ENCODE measurements around the gene NEURL1B.

The NEURL1B gene

DNA sequence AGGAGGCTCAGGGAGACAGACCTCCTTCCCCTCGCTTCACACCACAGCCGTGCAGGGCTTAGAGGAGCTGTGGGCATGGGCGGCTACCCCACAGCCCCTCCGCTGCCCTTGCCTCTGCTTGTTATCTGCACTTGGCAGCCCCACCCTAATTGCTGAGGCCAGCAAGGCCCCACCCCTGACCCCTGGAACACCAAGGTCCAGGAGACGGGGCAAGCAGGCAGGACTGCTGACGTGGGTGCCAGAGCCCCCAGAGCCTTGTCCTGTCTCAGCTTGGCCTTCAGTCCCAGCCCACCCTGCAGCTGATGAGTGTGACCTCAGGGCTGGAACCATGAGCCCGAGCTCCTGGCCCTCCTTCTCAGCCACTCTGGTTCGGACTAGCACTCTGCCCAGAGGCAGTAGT, 29.1 kb upstream of the NEURL1B start:
- no peak for DNase-seq

DNA sequence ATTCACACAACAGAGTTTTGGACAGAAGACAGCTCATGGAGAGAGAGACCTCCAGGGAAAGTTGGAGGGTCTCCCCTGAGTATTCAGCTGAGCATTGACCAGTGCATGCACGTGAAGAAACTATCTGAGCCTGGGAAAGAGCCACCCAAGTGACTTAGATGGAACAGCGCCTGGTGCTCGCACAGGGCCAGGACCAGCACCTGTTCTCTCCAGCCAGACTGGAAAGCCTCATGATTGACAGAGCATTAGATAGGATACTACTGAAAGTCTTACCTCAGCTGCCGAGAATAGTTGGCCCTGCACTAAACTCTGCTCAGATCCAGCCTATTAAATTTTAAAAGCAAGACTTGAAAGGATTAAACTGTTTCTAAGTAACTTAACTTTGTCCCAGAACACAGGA, 28.3 kb upstream of the NEURL1B start:
- no peak for DNase-seq

DNA sequence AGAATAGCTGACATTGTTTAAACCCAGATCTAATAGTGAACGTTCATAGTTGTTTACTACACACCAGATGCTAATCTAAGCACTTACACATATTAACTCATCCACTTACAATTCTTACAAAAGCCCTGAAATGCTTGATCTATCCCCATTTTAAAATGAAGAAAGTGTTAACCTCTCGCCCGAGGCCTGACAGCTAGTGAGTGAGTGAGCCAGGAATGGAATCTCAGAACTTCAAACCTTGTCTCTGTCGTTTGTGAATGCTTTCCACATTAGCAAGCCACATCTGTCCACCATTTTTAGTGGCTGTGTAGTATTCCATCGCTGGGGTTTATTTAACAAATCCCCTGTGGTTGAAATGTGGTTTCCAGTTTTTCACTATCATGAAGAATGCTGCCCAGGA, 24.9 kb upstream of the NEURL1B start:
- DNase-seq, result no peak

DNA sequence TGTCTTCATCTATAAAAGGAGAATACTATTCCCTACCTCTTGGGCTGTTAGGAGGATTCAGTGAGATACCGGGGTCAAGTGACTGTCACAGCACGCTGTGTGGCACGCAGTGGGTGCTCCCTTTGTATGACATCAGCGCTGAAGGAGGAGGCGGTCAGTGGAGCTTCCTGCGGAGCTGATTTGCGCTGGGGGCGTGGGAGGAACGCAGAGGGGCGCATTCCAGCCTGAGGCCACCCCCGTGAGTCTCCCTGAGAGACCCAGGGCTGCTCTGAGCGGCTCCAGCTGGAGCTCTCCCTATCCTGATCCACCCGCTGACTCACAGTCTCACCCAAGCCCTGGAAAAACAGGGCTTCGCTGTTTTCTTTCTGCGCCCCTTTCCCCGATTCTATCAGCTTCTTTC, 24.3 kb upstream of the NEURL1B start:
- no peak for DNase-seq

DNA sequence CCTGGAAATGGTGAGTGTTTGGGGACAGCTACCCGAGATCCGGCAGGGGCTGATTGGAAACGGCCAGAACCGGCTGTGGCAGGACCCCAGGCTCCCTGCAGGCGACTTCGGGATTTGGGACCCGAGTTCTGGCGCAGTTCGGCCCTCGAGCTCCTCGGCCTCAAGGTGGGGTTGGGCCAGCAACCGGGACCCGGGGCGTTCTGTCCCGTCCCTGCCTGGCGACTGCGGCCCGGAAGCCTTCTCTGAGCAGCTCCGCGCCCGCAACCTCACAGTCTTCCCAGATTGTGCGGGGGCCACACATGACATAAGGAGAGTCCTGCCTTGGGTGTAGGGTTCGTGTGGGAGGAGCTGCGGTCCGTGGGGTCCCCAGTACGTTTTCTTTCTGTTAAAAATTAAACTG, 23.2 kb upstream of the NEURL1B start:
- DNase-seq, result no peak

DNA sequence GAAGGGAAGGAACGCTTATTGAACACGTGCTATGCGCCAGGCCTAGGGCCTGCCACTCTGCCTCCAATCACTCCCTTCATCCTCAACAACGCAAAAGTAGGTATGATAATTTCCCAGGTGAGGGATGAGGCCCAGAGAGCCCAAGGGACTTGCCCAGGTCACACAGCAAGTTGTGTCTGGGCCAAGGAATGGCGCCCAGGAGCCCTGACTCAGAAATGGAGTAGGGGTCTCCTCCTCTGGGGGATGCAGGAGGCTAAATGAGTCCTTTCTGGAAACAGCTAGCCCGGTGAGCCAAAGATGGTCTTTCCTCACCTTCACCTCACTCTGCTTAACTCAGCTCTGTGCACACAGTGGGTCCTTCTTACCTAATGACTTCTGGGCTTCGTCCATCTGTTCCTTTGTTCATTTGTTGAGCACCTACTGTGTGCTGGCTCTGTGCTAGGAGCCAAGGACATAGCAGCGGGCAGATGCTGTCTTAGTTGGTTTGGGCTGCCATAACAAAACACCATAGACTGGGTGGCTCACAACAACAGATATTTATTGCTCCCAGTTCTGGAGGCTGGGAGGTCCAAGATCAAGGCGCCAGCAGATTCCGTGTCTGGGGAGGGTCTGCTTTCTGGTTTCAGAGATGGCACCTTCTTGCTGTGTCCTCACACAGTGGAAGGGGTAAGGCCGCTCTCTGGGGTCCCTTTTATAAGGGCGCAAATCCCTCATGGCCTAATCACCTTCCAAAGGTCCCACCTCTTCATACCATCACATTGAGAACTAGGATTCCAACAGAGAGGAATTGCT, 22.3 kb upstream of the NEURL1B start:
- DNase-seq, result no peak

DNA sequence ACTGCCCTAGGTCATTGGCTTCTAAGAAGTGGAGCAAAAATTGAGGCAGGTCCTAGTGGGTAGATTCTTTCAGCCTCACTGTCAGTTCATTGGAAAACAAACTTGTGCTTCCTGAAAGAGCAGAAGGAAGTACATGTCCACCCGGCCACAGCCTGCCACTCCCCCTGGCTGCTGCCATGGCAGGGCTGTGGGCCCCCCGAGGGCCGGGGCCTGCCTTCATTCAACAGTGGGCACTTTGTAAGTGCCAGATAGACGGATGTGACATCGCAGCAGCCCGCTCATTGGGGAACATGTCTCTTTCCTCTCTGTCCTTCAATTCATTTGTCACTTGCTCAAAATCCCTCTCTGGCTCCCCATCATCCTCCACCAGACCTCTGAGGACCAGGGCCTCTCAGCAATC, 20.6 kb upstream of the NEURL1B start:
- DNase-seq, result no peak

DNA sequence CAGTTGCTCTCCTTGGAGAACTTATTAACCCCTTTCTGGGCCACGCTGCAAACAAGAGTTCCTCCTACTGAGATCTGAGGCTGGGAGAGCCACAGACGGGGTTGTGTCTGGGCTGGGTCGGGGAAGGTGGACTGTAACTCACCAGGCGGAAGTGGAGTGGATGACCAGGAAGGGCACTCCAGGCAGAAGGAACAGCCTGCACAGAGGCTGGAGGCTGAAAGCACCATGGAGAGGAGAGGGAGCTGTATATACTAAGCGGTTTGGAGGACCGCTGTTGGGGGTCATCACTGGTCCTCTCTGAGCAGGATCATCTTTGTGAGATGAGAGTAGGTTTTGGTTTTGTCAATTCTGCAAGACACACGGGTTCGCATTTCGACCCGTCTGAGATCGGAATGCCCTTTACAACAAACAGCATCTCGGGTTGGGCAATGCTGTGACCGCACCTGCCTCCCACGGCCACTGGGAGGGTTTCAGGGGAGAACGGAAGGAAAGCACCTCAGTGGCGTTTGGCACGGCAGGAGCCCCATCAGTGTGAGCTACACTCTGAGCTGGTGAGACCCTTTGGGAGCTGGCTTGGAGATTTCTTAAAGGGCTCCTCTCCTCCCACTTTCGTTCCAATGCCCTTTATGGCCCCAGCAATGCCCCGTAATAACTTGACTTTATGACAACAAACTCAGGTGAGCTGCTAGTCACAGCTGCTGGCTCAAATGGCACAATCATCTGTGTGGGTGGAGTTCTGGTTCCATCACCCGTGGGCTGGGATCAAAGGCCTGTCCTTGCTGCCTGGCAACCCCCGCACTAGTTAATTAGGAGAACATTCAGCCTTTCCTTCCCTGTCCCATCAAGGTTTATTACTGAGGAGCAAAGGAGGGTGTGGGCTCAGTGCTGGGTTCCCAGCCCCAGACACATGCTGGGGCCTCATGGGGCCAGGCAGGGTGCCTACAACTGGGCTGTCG, 18.7 kb upstream of the NEURL1B start:
- no peak for DNase-seq

DNA sequence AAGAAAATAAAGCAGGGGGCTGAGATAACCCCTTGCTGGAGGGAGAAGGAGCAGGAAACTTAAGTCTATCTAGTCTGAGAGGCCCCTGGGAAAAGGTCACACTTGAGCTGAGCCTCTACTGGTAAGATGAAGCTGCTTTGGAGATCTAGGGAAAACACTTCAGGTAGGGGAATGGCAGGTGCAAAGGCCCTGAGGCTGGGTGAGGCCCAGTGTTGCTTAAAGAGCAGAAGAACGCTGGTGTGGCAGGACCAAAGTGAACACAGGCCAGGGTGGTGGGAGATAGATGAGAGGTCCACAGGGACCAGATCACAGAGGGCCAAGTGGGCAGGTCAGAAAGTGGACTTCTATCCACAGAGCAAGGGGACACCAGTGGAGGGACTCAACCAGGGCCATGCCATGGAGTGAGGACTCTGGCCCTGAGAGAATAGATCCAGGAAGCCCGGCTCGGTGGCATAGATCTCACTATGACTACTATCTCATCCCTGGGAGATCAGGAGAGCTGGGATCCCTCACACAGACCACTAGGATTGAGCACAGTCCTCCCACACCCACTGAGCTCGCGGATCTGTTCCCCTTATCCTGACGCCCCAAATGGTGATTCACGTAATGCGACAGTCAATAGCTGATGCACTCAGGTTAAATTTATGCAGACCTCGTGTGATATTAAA, 17.6 kb upstream of the NEURL1B start:
- DNase-seq, result no peak

DNA sequence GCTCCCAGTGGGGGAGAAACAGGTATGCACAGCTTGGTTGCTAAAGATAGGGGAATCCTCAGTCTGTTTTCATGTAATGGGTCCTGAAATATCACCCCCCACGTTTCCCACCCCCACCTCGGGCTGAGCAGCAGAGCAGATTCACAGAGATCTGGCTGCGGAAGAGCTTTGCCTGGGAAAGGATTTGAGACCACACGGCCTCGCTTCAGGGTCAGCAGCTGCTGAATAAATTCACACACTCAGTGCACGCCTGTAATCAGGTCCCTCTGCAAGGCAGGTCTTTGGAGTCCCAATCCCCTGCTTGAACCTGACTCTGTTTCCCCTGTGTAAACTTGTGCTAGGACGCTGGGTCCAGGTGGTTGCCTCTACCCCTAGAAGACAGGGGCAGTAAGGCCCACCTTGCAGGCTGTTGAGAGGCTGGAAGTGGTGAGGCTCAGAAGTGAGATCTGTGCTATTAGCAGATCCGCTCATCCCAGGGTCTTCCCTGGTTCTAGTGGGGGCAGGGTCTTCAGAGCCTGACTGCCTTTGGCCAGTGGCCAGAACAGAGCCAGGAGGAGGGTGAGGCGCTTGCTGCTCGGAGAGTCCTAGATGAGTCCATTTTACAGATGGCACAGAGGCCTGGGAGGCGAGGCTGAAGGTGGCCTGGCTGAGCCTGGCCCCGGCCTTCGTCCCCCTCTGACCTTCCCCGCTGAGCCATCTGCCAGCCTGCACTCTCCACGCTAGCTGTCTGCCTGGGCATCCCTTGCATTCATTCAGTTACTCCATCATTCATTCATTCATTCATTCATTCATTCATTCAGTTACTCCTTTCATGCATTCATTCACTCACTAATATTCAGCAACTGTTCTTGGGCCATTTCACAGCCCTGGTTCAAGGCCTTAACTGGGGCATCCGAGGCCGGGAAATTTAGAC, 16.7 kb upstream of the NEURL1B start:
- no peak for DNase-seq

DNA sequence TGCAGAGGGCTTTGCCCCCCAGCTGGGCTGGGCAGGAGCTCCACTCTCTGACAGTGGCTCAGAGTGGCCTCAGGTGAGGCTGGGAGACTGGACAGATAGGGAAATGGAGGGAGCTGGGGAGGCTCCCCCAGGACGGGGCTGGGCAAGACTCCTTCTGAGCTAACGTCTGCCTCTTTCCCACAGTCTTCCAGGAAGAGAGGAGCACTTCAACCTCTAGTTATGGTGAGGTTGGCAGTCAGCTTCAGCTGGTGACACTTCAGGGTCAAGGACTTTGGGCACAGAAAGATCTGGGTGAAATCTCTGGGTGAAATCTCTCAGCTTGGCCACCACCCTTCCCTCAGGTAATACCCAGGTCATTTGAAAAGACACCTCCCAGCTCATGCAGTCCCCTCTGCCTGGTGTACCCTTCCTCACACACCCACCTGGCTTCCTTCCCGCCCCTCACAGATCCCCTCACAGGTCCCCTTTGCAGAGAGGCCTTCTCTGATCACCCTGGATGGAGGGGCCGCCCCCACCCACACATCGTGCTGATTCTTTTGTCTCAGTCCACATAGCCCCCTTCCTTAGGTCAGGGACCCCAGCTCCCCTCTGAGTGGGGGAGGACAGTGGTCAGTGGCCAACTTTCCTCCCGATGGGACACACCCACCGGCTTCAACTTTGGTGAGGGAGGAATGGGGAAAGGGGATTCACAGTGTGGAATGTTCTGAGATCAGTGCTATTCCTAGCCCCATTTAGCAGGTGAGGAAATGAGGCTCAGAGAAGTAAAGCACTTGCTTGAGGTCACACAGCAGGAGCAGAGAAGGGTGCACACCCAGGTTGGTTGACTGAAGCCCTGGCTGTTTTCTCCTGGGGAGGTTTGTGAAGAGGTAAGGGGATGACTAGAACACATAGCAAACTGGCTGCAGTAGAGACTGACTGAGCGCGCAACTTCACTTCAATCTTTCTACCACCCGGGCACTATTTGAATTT, 15.8 kb upstream of the NEURL1B start:
- DNase-seq, result no peak

DNA sequence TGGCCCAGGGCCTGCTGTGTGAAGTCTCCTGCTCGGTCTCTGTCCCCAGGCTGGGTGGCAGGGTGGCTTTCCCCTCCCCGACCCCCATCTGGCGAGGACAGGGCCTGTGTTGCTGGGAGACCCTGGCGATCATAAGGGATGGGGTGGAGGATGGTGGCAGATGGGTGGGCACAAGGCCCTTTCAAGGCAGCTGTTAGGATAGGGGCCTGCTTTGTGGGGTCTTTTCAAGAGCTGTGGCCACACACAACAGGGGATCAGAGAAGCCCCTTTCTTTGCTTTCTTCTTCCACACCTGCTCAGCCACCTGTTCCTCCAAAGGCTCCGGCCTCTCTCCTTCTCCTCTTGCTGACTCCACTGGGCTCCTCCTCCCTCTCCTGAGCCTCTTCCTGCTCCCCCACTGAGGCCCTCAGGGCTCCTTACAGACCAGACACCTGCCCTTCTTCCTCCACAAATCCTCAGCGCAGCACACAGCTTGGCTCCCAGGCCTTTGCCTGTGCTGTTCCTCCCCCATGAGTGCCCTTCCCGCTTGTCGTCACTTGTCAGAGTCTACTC, 15.0 kb upstream of the NEURL1B start:
- no peak for DNase-seq

DNA sequence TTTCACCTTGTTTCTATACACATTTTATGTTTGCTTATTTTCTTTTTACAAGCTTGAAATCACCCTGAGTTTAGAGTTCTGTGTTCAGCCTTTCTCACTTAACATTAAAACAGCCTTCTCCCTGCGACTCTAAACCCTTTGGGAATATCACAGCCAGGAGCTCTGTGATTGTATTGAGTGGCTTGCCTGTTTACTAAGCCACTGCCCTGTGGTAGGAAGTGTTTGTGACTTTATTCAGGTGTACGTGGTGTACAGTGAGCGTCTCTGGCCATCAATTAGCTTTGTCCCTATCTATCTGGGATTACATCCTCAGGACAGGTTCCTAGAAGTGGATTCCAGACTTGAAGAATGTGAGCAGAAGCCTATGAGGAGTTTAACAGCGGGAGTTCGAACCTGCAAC, 11.0 kb upstream of the NEURL1B start:
- DNase-seq, result no peak

DNA sequence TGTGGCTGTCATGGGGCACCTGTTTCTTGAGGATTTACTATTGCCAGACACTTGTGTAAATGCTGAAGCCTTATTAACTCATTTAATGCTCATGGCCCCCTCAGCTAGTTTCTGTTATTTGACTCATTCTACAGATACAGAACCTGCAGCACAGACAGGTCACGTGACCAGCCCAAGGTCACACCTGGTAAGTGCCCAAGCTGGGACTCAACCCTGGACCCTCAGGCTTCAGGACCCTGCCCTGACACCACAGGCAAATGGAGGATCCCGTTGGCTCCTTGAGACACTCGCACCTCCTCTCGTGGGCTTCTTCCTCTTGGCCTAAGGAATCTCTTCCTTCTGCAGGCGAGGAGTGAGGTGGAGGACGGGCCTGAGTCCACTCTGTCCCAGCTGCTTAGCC, 10.6 kb upstream of the NEURL1B start:
- DNase-seq, result no peak

DNA sequence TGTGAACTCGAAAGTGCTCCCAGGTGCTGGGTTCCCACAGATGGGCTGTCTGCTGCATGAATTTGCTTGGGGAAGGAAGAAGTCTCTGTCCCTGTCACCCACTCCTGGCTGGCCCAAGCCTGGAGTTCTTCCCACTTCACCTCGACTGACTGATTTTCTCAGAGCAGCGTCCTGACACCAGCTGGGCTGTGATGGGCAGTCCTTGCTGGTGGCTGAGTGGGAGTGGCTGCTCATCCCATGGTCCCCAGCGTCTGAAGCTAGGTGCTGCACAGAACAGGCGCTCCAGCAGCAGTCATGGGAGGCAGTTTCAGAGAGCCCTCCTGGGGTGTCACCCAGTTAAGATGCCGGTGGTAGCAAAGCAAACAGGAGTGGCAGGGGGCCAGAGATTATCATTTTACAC, 10.1 kb upstream of the NEURL1B start:
- no peak for DNase-seq

DNA sequence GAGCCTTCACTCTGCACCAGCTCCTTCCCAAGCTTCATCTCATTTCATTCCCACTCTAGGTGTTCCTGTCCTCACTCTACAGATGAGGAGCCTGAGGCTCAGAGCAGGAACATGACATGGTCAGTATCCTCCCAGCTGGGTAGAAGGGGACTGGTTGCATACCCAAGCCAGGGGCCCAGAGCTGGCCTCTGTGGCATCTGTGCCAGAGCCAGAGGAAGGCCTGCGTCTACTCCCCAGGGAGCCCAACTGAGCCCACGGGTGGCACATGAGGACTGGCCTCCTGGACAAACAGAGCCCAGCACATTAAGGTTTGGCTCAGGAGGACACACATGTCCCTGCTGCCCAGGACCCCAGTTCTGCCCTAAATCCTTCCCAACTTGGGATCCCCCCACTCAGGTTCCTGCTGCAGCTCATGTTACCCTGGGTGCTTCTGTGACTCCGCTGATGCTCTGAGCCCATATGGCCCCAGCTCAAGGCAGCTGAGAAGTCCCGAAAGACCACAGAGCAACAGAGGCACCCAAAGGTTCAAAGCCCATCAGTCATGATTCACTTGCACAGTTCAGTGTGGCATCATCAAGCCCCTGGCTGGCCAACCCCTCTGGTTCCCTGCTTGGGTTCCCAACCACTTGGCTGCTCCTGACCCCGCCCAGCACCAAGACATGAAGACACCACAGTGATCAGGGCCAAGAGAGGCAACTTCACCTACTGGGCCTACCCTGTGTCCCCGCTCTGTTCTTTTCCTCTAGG, 8.5 kb upstream of the NEURL1B start:
- no peak for DNase-seq

DNA sequence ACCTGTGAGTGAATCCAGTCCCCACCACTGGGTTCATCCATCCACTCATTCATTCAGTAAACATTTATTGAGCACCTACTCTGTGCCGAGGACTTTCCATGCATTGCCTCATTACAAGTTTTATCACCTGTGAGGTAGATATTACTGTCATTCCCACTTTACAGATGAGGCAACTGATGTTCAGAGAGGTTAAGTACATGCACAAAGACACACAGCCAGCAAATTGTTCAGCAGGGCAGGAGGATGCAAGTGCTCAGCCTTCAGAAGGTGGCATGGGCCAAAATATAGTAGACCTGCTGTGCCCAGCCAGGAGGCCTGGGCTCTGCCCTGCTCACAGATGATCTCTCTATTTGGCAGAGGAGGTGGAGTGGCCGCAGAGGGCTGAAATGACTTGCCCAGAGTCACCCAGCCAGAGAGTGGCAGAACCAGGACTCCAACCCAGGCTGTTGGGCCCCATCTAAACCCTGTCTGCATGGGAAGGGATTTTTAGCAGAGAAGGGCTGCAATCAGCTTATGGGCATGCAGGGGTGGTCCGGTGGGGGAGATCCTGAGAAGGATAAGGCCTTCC, 7.6 kb upstream of the NEURL1B start:
- no peak for DNase-seq

DNA sequence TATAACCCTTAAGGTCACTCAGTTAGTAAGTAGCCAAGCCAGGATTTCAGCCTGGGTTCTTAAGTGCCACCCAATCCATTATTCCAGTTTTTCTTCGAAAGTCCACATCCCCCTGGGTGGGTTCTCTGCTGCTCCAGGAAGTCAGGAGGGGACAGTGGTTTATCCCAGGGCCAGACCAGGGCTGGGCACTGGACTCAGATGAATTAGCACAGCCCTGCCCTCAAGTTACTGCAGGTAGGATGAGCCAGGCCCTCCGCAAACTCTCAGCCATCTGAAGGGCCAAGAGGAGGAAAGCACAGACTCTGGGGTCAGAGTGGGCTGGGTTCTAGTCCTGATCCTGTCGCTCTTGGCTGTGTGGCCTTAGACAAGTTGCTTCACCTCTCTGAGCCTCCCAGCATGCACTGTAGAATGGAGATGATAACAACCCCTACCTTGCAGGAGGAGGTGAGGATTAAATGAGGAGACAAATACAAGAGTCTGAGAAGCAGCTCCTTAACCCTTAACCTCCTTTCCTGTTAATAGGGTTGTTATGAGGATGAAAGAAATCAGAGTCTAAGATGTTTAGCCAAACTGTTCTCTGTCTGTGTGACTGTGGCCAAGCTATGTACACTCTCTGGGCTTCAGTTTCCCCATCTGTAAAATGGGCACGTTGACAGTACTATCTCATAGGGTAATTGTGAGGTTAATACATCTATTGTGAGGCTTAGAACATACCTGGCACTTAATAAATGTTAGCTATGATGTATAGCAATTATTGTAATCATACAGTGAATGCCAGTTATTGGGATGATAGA, 6.8 kb upstream of the NEURL1B start:
- no peak for DNase-seq

DNA sequence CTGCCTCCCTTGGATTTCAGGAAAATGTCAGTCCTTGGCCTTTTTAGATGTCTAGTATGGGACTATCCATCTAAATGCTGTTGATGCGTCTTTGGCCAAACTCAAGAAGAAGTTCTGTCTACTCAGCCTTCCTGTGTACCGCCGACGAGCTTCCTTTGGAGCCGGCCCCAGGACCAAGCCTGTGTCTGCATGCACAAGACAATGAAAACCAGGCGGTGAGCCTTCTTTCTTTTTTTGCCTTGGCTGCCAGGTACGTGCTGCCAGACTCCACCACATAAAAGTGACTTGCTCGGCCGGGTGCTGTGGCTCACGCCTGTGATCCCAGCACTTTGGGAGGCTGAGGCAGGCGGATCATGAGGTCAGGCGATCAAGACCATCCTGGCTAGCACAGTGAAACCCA, 6.0 kb upstream of the NEURL1B start:
- no peak for DNase-seq
